ENCODE data around the gene PFN3.

The PFN3 gene

DNA sequence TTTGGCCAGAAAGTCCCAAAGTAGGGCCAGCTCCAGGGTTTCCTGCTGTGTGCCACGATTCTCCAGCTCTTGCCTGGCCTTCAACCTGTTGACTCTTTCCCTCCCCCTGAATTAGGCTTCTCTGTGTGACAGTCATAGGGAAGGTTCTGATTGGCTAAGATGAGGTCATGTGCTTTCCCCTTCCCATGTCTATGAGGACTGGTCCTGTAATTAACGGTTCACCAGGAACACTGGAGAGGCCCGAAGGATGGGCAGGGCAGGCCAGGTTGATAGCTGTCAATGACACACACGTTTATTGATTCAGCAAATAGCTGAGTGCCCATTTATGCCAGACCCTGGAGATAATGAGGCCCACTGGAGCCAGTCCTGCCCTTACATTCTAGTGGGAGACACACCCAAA is 37.2 kb upstream of the PFN3 start:
- no peak for DNase-seq

DNA sequence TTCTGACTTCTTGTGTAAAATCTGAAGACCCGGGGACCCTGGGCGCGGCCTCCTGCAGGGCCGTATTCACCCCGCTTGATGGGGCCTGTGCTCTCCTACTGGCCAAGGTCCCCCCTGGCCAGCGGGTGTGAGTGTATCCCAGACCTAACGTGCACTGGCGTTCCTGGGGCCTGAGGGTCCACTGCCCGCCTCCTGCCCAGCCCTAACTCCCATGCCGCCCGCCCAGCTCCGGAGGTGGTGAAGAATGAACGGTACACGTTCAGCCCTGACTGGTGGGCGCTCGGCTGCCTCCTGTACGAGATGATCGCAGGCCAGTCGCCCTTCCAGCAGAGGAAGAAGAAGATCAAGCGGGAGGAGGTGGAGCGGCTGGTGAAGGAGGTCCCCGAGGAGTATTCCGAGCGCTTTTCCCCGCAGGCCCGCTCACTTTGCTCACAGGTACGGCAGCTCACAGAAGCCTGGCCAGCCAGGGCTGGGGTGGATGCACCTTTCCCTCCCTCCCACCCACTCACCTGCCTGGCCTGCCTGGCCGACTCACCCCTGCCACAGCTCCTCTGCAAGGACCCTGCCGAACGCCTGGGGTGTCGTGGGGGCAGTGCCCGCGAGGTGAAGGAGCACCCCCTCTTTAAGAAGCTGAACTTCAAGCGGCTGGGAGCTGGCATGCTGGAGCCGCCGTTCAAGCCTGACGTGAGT is 35.5 kb upstream of the PFN3 start:
- DNase-seq, result no peak

DNA sequence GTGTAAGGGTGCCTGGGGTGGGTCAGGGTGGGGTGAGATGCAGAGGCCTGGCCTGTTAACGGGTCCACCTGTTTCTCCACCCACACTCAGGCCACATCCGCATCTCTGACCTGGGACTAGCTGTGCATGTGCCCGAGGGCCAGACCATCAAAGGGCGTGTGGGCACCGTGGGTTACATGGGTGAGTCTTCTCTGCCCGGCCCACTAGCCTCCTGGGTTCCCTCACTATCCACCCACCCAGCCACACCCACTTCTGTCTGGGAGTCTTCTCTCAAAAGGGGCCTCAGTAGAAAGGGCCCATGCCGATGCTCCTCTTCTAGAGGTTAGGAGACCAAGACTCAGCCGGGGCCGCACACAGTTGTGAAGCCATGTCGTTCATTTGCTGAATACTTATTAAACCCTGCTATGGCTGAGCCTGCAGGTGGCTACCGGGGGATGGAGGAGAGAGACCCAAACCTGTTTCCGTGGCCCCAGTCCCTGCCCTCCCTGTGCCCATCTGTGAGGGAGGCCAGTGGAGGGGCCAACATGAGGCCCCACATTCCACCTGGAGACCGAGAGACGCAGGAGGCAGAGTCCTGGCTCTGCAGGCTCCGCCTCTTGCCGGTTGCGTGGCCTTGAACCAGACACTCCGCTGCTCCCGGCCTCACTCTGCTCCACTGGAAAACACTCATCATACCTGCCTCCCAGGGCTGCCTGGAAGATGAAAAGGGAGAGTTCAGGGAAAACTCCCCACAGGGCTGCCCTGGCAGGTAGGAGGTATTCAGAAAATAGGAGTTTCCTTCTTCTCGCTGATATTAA is 34.7 kb upstream of the PFN3 start:
- no peak for DNase-seq

DNA sequence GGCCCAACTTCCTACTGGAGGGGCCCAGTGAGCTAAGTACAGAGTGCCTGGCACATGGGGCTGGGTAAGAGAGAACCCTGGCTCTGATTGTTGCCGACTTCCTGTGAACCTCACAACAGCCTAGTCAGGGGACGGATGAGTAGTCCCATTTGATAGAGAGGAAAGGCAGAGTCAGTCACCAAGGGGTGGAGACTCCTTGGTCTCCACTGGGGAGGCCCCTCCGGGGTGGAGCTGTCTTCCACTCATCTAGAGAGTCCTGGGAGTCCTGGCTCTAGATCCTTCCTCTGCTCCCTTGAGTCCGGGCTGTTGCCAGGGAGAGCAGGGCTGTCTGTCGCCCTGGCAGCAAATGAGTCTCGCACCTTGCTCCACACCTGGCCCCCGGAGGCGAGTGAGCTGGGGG is 34.0 kb upstream of the PFN3 start:
- DNase-seq, result no peak

DNA sequence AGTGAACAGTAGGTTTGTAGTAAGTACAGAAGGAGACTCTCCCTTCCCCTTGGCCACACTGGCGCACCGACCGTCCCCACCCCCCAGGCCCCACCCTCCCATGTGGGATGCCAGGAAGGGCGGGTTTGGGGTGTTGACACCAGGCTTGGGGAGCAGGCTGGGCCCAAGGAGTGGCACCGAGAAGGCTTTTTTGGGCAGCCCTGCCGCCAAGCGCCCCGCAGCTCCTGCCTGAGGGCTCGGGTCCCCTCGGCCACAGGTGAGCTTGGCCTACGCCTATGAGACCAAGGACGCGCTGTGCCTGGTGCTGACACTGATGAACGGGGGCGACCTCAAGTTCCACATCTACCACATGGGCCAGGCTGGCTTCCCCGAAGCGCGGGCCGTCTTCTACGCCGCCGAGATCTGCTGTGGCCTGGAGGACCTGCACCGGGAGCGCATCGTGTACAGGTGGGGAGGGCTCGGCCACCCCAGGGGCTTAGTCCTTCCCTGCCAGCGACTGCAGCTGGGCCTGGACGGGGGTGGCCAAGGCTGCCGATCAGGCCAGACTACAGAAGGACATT is 33.3 kb upstream of the PFN3 start:
- no peak for DNase-seq

DNA sequence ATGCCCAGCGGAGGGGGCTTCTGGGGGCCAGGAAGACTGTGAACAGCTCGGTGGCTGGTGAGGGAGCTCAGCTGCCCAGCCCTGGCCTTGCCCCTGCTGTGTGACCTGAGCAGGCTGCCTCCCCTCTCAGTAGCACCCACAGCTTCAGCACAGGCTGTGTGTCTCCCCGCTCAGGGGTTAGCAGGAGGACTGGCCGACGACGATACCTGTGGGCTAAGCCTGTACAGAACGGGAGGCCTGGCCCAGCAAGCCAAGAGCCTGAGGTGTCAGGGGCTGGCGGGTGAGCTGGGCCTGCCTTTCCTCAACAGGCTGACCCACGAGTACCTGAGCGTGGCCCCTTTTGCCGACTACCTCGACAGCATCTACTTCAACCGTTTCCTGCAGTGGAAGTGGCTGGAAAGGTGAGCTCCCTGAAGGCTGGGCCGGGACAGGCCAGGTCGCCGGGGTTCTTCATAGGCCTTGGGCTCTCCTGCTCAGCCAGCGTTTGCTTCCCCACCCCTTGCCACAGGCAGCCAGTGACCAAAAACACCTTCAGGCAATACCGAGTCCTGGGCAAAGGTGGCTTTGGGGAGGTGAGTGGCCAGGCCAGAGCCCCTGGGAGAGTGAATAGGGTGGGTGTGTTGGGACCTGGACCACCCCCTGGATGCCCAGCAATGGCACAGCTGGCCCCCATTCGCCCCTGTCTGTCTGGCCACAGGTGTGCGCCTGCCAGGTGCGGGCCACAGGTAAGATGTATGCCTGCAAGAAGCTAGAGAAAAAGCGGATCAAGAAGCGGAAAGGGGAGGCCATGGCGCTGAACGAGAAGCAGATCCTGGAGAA is 32.6 kb upstream of the PFN3 start:
- DNase-seq, result no peak

DNA sequence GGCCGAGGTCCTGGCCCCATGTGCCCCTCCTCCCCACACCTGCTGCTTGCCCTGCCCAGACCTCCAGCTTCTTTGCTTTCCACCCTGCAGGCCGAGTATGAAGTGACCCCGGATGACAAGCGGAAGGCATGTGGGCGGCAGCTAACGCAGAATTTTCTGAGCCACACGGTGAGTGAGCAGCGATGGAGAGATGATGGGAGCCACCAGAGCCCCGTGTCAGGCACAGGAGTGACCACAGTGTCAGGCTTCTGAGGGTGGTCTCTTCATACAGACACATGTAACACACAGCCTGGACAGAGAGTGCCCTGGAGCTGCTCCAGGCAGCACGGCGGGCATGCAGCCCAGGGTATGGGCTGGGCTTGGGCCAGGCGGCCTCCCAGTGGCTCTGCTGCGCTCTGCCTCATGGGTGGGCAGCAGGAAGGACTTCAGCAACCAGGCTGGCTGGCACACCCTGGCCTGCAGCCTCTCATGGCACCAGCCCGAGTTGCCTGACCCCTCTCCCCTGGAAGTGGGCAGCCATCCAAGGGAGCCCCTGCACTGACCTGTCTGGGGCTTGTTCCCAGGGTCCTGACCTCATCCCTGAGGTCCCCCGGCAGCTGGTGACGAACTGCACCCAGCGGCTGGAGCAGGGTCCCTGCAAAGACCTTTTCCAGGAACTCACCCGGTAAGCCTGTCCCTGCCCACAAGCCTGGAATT is 31.8 kb upstream of the PFN3 start:
- DNase-seq, result no peak

DNA sequence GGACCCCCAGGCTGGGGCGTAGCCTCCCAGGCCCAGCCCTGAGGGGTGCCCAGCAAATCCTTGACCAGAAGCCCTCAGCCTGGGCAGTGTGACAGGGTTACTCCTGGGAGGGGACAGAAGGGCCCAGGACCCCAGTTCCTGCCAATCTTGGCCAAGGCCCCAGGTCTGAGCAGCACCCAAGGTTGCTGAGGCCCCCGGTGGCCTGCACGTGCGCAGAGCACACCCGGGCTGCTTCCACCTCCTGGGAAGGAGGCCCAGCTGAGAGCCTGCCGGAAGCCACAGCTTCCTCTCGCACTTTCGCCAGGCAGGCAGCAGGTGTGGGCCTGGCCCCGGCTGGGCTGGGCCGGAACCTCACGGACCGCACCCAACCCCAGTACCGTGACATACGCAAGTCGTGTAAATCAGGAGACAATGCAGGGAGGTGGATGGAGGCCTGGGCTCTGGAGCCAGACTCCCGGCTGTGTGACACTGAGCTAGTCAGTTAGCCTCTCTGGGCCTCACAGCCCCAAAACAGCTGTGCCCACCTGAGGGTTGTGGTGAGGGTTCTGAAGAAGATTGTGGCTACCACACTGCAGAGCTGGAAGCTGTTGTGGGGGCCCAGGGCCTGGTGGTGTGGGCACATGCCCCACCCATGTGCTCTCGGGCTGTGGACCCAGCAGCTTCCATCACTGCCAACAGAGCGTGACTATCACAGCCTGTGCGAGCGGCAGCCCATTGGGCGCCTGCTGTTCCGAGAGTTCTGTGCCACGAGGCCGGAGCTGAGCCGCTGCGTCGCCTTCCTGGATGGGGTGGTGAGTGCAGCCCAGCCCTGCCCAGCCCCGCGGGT is 31.1 kb upstream of the PFN3 start:
- no peak for DNase-seq

DNA sequence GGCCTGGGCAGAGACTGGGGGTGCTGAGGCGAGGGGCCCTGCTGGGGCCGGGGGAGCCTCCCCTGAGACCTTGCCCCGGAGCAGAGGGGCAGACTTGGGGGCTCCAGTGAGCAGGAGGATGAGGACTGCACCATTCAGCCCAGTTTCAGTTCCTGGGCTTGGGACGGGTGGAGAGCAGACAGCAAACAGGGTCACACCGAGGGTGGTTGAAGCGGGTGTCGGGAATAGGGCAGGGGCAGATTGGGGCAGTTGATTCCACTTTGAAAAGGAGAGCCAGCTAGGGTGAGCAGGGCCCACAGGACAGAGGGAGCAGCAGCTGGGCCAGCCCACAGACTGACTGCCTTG is 30.5 kb upstream of the PFN3 start:
- no peak for DNase-seq

DNA sequence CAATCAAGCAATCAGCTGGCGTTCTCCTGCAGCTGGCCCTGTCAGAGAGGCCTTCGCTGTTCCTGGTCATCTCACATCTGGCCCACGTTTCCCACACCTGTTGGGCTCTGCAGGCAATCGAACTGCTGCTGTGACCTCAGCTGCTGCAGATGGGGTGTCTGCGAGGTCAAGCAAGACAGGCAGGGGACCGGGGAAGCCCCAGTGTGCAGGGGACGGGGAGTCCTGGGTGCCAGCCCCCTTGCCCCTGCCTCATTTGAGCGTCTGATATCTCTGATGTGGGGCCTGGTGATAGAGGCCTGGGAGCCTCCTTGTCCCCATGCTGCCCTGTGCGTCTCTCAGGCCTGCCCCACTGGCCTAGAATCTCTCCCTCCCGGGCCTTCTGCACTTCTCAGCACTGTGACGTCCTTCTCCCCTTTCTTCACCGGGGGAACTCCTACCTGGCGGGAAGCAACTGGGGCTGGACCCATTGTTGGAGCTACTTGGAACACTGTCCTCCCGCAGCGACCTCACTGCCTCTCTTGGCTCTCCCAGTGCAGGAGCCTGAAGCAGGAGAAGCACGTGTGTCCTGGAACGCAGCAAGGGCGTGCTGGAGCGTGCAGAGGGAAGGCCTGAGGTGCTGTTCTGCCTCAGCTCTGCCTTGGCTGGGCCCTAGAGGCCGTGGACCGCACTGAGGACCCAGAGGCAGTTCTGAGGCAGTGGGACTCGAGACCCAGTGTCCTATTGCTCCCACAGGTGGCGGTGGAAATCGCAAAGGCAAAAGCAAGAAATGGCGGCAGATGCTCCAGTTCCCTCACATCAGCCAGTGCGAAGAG is 29.9 kb upstream of the PFN3 start:
- DNase-seq, result no peak

DNA sequence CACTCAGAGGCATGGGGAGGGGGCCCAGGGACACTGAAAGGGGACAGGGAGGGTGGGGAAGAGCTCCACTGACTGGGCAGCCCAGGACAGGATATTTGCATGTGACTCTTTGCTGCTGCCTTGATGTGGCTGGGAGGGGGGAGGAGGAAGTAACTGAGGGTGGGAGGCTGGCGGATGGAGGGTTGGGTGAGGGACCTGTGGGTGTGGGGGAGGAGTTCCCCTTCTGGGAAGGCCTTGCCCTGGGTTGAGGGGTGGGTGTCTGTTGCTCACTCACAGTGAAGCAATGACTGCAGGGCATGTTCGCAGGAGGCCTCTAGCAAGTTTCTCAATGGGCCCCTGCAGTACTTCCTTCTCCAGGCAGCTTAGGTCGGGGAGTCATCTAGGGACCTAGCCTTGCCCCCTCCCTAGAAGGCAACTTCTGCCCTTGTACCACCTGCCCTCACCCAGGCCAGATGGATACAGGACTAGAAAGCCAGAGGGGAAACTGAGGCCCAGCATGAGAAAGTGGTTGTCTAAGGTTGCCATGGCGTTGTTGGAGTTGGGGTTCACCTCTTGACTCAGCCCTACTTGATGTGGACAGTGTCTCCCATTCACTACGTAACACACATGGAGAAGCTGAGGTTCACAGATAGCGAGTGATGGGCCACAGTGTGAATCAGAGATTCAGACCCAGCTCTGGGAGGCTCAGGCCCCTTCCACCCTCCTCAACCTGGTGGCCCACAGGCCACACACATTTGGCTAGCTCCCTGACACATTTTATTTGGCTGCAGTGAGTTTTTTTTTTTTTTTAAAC is 29.0 kb upstream of the PFN3 start:
- DNase-seq, result no peak

DNA sequence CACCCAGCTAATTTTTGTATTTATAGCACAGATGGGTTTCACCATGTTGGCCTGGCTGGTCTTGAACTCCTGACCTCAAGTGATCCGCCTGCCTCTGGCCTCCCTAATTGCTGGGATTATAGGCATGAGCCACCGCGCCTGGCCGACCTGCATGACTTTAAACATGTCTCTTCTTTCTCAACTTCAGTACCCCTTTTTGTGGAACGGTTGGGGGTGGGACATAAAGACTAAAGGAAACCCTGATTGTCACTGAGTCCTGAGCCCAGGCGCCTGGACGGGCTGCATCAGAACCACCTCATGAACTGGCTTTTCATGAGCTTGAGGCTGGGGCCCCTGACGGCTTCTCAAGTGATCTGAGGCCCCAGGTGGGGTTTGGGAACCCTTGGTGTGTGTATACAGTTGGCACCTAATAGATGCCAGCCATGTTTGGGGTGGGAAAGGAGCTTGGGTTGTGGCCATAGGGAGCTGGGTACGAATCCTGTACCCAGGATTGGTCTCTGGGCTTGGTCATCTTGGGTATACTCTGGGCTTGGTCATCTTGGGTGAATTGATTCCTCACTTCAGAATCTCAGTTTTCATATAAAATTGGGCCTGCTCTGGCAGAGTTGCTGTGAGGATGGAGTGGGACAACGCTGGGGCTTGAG is 28.2 kb upstream of the PFN3 start:
- no peak for DNase-seq

DNA sequence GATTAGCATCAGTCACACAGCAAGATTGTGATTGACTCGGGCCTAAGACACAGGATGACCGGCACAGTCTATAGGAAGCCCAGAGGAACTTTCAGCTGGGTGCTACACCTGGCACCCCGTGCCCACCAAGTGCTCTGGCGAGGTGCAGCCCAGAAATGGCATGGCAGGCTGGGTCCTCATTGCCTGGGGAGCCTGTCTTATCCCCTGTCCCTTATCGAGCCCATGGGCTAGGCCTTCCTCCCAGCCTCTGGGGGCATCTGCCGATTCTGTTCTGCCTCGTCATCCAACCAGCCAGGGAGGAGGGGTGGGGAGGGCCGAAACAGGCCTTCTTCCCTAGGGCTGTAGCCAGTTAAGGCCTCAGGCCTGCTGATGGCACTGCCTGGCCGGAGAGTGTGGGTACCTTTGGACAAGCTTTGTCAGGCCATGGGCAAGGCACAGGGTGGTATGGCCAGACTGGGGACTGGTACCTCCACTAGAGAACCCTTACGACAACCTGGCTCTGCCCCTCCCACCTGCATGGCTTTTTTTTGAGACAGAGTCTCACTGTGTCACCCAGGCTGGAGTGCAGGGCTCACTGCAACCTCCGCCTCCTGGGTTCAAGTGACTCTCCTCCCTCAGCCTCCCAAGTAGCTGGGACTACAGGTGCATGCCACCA is 27.6 kb upstream of the PFN3 start:
- DNase-seq, result no peak

DNA sequence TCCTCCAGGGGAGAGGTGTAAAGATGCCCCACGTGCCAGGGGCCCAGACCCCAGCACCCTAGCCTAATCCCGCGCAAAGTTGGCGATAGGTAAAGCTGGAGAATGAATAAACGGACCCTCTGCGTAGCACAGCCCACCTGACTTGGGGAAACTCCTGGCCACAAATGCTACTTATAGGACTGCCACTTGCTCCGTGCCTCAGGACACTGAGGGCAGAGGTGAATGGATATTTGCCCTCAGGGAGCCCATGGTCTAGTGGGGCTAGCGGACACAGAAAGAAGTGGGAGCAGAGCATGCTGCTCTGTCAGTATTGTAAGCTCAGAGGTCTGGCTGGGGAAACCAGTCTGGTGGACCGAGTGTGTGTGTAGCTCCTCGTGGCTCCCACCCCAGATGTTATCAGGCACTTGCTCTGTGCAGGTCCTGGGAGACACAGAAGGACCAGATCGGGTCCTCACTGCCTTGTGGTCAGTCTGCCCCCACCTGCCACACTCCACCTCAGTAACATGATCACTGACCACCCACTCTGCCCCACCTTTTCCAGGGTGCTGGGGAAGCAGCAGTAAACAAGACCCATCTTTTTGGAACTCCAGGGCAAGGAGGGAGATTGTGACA is 26.9 kb upstream of the PFN3 start:
- no peak for DNase-seq

DNA sequence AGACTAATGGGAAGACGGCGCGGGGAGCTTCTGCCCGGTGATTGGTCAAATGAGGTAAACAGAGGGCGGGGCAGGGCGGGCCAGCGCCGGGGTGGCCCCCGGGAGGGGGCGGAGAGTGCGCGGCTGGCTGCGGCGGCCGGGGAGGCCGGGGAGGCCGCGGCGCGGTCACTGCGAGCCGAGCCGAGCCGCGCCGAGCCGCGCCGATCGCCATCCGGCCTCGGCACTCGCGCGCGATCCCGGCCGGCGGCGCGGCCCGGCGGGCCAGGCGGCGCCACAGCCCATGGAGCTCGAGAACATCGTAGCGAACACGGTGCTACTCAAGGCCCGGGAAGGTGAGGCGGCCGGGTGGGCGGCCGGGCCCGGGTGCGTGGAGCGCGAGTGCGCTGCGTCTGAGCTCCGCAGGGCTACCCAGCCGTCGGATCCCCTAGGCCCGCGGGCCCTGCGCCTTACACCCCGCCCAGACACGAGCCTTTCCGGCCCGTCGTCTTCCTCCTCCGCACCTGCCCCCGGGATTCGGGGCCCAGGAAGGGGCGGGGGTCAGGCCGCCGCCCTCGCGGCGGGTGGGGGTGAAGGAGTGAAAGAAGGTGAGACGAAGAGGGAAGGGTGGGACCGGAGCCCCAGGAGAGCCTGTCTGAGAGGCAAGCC is 26.2 kb upstream of the PFN3 start, which contains the start of gene GRK6:
TSS of gene GRK6 (plus strand) at position 111 of the 645 bp plus-strand sequence. CDS start at position 281, 170 bp downstream.
- no peak for DNase-seq

DNA sequence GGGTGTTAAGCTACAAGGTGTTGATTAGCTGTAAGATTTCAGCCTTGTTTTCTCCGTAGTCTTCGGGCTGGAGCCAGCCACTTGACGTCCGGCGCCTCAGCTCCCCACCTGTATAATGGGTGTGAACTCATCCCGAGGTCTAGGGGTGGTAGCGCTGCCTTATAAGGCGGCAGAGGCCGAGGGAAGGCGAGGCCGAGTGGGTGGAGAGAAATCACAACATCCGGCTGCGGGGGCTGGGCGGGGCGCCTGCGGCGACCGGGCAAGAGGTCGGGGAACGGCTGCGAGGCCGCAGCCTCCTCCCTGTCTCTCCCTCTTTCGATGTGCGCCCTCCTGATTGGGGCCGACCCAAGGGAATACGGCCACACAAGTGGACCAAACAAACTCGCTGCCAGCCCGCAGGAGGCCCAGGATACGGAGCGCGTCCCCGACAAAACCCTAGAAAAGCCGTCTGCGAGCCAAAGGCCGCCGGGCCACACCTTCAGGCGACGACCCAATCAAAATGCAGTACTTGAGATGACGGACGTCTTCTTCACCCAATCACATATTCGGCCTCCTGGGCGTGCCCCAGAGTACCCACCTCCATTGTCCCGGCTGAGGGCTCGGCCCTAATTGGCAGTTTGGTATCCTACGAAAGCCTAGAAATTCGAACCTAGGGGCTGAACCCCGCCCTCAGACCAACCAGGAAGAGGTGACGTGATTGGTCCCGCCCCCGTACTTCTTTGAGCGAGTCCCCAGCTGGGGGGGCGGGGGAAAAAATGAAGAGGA is 25.5 kb upstream of the PFN3 start:
- DNase-seq, result peak; percentile 100

DNA sequence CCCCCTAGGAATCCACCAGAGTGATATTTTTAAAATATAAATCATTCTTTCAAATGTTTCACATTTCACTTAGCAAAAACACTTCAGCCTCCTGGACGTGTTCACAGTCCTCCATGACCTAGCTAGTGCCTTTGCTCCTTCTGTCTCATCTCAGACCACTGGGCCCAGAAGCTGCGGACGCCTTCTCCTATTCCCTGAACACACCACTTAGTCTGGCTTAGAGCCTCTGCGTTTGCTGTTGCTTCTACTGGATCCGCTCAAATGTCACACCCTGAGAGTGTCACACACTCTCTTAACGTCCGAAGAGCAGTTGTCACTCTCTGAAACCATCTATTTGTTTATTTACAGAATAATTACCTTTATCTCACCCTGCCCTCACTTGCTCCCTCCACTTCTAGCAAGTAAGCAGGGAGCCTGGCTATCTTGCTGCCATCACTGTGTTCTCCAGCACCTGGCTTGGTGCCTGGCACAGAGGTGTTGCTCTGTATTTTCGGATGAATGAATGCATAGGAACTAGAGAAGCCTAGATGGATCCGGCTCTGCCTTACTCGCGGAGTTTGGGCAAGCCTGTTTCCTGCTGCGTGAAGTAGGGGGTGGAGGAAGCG is 24.8 kb upstream of the PFN3 start:
- no peak for DNase-seq
